NCI-H1694 (cell line): Measurements from ENCODE around the gene ZNF638.

Experiments used
- DNase-seq: peaks from one replicate; lab custom pipeline; 2025; lab: John Stamatoyannopoulos, UW

Gene ZNF638

DNA sequence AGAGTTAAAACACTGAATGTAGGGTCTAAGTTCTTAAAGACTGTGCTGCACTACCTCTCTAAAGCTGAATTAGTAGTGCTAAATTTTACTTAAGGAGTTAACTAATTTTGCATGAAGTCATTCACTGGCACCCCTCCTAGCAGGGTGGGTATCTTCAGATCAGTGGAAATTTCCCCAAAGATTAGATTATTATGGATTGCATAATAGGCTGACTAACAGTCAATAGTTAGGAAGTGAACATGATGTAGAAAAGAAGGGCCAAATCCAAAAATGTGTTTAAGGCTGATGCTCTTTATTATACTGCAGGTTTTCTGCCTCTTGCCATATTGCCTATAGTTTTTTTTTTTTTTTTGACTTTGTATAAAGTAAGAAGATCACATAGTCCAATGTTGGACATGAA, 5.2 kb downstream of the ZNF638 start:
- DNase-seq: no peak

DNA sequence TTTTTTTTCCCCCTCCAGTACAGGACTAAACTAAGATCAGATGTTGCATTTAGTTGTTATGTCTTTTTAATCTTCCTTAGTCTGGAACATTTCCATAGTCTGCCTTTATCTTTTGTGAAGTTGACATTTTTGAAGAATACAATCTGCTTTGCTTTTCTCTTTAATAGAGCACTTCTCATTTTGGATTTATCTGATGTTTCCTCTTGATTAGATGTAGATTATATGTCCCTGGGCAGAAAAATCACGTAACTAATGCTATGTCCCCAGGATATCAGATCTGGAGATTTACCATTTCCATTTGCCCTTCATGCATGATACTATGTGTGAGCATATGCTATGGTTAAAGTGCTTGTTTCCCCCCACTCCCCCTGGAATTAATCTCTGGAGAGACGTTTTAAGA, 6.2 kb downstream of the ZNF638 start:
- DNase-seq: no peak

DNA sequence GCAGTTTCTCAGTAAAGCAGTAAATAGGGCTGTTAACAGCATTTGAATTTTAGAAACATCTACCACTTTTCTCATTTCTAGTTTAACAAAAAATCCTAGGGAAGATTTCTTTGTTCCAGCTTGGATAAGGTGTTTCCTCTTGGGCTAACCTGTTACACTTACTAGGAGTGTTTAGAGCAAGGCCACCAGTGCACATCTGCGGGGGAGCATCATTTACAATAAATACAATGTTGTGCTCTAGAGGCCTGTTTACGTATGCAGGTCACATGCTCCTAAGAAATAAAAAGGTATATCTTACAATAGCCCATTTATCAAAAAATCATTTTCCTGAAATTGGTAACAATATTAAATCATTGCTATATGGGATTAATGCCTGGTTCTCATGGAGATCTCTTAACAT, 8.1 kb downstream of the ZNF638 start:
- DNase-seq: no peak

DNA sequence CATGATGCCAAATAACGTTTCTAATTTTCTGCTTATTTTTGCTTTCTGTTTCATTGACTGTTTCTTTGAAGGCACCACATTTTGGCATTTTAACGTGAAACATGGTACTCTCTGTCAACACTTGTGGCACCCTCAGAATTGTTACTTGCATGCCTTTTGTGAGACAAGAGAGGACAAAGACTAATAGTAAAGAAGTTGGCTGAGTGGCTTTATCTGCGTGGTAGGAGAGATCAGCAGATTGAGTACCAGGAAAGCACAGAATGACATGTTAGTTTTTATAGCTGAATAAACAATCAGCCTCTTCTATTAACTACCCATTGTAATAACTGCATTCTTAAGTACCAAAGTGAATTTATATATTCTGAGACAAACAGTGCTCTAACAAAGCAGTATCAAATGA, 8.6 kb downstream of the ZNF638 start:
- no peak for DNase-seq

DNA sequence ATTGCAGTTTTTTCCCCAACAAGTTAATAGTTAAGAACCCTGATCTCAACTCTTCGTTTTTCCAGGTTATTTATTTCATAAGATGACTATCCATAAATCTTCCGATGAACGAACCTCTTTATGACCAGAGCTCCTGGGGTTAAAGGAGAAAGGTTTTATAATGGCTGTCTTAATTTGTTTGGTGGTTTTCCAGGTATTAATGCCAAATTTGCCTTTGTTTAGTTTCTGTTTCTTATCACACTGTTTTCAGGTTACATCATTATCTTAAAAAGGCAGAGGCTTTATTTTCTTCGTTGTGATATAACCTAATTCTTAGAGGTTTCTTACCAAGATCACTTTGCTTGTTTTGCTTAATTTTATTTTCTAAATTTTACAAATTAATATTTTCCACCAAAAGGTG, 10.1 kb downstream of the ZNF638 start:
- DNase-seq: no peak

DNA sequence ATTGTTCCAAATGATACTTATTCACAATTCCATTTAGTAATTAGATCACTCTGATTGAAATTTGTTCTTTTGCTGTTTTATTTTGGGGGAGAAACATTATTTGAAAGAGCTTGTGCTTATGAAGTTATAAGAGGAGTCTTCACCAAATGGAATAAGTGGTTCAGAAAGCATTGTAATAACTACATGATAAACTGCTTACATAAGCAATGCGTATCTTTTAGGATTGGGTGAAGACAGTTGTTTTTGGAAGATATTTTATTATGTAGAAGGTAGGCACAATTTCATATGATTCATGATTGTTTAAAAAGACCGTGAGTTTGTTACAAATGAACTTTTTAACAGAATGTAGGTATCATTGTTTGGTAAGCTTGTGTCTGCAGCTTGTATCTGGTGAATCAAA, 14.5 kb downstream of the ZNF638 start:
- DNase-seq: no peak

DNA sequence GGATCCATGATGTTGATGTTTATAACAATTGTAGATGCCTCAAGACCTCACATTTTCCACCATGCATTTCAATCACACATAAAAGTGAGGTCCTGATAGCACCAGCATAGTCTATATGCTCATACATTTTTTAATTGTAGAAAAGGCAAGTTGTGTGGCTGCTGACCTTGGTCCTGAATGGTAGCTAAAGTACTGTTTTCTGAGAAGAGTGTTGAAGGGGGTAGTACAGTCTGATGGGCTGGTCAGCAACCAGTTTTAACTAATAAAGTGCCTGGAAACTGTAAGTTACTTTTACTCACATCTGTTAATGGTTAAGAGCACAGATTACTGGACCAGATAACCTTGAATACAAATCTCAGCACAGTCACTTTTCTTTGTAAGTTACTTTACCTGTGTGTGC, 15.9 kb downstream of the ZNF638 start:
- no peak for DNase-seq

DNA sequence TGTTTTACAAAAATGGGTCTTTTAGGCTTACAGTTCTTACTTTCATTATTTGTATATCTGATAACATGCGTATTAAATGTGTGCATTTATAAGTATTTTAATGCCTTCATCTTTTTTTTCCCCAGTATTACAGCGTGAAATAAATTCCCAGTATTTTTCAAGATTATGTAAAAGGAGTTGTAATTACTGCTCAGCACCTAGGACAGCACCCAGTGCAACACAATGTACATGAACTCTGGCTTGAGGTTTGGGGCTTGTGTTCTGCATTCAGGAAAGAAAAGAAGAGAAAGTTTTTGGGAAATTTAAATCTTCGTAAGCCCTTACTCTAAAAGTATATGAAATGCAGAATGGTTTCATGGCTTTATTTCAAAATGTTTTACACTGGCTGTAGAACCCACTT, 16.7 kb downstream of the ZNF638 start:
- DNase-seq: no peak

DNA sequence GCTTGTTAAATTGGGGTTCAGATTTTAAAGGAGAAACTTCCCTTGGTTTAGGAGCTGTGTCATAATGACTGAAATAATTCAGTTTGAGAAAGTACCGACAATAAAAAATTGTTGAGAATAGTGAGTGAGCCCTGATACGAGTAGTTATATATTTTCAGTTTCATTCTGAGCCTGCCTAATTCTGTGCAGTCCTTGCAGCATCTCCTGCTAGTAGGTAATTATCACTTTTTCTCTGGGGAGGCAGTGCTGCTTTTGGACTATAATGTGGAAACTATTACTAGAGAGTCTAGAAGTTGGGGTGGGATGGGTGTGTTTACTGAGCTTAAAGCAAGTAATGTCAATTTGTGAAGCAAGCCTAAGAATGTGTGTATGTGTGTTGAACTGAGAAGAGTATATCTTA, 21.7 kb downstream of the ZNF638 start:
- no peak for DNase-seq

DNA sequence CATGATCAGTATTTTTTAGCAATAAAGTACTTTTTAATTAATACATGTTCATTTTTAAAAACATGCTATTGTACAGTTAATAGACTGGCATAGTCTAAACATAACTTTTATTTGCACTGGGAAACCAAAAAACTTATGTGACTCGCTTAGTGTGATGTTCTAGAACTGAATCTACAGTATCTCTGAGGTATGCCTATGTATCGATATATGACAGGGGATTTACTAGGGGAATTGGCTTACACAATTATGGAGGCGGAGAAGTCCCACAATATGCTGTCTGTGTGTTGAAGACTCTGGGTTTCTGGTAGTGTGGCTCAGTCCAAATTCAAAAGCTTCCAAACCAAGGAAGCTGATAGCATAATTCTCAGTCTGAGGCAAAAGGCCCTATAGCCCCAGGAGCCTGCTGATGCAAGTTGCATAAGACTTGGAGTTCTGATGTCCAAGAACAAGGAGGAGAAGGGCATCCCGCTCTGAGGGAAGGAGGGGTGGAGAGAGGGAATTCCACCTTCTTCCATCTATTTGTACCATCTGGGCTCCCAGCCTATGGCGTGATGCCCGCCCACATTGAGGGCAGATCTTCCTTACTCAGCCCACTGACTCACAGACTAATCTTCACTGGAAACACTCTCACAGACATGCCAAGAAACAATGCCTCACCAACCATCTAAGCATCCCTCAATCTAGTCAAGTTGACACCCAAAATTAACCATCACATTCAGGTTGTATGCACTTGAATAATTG, 27.5 kb downstream of the ZNF638 start:
- DNase-seq: no peak

DNA sequence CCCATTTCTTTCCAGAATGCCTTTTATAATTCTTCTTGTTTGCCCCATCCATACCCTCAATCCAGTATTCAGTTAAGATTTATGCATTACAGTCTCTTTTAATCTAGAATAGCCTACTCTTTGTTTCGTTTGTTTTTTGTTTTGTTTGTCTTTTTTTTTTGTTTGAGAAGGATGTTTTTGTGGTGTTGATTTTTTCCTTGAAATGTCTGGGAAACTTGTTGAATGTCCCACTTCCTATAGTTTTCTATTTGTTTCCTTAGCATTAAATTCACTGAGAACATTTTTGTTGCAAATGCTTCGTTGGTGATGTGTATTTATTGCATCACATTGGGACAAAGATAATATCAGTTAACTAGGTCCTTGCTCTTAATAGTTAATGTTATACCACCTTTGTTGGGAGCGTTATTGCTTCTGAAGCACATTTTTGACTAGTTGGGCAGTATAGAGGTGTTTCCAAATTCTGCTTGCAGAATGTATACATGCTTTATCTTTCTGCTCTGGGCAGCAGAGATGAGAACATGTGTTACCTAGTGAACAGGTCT, 28.9 kb downstream of the ZNF638 start:
- no peak for DNase-seq

DNA sequence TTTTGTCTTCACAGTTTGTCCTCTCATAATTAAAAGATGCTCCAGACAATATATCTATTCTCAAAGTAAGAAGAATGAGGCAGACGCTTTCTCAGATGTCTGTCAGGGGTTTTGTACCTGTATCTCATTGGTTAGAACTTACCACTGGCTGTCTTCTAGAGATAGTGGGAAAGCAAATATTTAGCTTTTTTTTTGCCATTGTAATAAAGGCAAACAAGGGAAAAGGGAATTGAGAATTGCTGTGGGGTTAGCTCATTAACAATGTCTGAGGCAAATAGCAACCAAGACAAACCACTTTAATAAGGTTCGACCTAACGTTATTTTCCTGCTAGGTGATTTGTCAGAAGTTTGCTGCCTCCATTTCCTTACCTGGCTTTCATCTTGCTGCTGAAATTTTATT, 30.0 kb downstream of the ZNF638 start:
- no peak for DNase-seq

DNA sequence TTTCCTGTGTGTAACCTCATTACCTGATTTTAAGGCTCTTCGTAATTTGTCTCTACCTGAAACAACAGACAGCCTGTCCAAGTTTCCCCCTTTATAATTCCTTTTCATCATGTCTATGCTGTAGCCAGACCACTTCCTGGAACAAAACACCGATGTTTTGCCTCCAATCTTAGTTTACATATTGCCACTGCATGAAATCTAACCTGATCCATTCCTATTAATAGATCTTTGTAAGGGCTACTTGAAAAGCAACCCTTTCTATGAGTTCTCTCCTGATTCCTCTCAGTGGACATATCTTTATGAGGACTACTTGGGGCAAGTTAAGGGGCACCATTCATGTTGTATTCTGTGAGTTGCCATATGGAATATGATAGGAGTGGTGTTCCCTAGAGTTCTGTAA, 30.9 kb downstream of the ZNF638 start:
- DNase-seq: no peak

DNA sequence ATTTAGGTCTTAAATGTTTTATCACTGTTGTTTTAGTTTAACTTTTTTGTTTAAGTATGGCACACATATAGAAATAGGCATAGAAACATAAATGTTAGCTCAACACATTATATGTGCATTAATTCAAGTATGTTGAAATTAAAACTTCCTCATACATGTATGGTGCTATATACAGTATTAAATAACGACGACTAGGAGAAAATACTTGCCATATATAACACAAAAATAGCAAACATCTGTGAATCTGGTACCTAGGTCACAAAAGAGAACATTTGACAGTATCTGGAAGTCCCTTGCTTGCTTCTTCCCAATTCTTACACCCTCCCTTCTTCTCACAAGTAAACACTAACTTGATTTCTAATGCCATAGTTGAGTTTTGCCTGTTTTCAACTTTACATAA, 38.4 kb downstream of the ZNF638 start:
- no peak for DNase-seq

DNA sequence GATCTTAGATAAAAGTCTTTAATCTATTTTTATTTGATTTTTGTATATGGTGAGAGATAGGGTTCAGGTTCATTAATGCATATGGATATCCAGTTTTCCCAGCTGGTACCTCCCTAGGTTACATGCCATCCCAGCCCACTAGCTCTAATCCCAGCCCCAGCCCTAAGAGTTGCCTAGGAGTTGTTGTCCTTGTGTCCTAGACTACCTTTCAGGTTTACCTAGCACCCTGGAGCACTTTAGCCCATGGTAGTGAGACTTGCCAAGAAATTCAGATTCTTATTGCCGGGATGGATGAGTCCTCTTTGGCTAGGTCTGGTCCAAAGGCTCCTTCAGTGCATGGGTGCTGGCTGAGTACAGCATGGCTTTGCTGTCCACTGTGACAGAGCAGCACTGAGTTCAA, 40.5 kb downstream of the ZNF638 start:
- DNase-seq: no peak

DNA sequence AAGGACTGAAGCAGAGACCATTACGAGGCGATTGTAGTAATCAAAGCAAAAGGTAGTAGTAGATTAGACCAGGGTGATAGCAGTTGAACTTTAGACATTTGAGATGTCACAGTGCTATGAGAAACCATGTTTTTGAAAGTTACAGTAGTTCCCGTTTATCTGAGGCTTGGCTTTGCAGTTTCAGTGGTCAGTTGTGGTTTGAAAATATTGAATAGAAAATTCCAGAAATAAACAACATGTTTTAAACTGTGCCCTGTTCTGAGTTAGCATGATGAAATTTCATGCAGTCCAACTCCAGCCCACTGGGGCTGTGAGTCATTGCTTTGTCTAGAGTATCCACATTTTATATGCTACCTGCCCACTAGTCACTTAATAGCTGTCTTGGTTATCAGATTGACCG, 47.5 kb downstream of the ZNF638 start:
- no peak for DNase-seq

DNA sequence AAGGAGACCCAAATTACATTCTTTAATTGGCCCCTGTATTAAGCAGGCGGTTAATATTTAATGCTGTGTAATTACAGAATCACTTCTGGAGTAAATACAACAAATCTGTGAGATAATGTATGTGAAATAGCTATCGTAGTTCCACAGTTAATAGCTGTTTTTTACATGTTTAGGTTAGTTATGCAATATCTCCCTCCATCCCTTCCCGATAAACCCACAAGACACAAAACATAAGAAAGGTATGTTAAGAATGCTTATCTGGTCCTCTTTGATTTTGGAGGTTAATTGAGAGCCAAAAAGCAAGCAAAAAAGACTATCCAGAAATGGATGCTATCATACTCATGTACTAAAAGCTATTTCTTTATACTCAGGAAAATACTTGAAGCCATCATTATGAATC, 49.1 kb downstream of the ZNF638 start:
- no peak for DNase-seq

DNA sequence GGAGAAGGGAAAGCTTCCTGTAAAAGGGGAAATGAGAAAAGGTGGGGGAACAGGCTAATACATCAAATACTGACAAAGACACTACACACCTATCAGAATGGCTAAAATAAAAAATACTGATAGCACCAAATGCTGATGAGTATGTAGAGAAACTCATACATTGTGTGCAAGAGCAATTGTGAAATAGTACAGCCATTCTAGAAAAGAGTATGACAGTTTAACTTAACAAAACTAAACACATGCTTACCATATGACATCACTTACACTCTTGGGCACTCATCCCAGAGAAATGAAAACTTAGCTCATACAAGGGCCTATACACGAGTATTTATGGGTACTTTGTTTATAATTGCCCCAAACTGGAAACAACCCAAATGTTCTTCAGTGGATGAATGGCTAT, 53.4 kb downstream of the ZNF638 start:
- DNase-seq: no peak

DNA sequence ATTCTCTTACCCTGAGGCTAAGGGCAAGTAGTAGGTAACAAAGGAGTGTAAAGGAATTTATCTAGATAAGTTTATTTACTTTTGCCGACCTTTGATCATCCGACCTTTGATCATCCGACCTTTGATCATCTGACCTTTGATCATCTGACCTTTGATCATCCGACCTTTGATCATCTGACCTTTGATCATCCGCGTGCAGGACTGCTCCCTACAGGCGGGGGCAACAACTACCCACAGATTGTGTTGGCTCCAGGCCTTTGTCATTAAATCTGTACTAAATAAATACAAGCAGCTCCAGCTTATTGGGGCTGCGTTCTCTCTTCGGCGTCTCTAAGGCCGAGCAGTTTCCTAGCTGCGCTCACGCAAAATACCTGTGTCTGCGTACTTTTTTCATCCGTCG, 56.6 kb downstream of the ZNF638 start:
- no peak for DNase-seq

DNA sequence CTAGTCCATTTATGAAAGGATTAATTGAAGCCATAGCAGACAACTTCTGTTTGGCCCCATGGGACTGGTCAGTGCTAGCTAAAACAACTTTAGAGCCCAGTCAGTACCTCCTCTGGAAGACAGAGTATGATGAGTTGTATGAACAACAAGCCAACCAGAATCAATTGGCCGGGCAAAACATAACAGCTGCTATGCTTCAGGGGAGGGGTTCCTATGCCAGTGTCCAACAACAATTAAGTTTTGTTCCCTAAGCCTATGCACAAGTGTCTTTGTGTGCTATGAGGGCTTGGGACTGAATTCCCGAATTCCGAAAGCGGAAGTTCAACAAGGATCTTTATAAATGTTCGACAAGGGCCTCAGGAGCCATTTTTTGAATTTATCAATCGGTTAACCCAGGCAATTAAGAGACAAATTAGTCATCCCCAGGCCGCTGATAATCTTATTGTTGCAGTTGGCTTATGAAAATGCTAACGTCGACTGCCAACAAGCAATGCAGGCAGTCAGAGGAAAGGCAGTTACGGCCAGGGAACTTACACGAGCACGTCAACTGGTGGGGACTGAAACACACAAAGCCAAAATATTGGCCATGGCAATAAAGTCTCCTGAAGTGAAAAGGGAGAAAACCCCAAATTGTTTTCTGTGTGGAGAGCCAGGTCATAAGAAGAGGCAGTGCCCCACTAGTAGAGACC, 57.9 kb downstream of the ZNF638 start:
- DNase-seq: no peak

DNA sequence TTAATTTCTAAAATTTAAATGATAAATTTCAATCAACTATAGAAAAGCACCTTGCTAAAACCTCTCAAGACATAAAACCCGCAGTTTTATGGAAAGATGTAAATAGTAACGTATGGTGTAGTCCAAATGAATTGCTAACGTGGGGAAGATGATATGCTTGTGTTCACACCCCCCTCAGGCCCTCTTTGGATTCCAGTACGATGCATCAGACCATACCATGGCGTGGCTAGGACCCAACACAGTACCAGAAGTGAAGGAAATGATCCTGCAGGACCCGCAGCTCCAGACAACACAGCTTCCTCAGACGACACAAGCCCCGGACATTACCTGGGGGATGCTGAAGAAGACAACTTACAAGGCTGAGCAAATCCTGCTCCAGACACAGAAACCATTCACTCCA, 61.6 kb downstream of the ZNF638 start:
- no peak for DNase-seq

DNA sequence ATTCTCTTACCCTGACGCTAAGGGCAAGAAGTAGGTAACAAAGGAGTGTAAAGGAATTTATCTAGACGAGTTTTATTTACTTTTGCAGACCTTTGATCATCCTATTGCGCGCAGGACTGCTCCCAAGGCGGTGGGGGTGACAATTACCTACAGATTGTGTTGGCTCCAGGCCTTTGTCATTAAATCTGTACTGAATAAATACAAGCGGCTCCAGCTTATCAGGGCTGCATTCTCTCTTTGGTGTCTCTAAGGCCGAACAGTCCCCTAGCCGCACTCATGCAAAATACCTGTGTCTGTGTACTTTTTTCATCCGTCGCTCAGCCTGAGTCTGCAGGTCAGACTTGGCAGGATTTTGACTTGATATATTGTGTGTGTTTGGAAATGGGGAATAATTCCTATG, 63.9 kb downstream of the ZNF638 start:
- DNase-seq: no peak

DNA sequence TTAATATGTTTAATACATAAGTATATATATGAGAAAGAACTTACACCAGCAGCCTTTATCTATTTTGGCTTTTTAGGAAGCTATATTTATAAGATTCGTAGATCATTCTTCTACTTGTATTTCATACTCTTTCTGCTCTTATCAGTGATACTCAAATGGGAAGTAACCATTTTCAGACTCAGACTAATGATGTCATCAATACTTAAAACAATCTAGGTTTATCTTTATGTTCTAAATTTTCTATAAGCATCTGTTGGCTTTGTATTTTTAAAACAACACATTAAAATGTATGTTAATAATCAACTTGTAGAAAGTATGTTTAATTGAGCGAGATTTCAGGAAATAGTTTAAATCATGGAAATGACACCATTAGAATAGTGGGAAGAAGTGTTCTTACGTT, 70.8 kb downstream of the ZNF638 start:
- DNase-seq: no peak

DNA sequence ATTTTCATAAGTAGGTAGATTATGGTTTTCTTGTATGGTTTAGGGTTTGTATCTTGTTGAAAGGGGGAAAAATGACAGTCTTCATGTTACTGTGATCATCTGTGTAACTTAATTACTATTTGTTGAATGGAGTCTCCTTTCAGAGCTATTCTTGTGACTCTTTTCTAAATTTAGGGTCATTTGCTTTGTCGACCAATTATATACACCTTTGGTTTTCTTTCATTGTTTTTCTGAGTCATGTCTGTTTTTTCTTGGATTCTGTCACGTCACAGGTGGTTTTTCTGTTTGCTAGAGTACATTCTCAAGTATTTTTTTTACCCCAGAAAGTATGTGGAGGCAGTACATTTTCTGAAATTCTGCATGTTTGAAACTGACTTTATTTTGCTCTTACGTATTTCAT, 78.0 kb downstream of the ZNF638 start:
- no peak for DNase-seq
